ENCODE measurements around the gene CCDC181. TPM values are rescaled to one million over a fixed set of nuclear protein-coding genes. Genes with fewer than 3 reads are reported as not detected.

CCDC181 gene
- polyA plus RNA-seq, 2 of the 4 experiments (the other 2 are of a cell fraction), result 0.26 to 0.35 TPM

DNA sequence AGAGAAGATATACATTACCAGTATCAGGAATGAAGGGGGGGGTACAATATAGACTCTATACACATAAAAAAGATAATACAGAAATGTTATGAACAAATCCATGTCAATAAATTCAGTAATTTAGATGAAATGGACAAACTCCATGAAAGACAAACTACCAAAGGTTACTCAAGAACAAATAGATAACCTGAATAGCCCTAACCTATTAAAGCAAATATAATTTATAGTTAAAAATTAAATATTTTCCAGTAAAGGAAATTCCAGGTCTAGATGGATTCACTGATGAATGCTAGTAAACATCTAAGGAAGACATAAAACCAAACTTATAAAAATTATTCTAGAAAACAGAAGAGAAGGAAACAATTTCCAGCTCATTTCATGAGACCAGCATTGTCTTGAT, 46.1 kb downstream of the CCDC181 start (continued):
- no peak for TF ChIP-seq BCL3 (IDR thresholded peaks at IDR 0.05)

- WGBS (ENCODE audit: missing lambda C conversion rate), result 88% methylated on average over 1 of the region's 1 CpG
- no peak for ATAC-seq
- Histone ChIP-seq H3K4me2 (no peak overlapping the region), H3K4me3 (no peak overlapping the region), H3K27ac (no peak overlapping the region), H3K4me1 (peaks cover 16% of the 10 kb centered on the region; the same call in 2 of the 3 replicates), H3K9me3 (no peaks in the 10 kb centered on the region)
- TF ChIP-seq CHD4 (IDR thresholded peaks at IDR 0.05; ENCODE audit: borderline replicate concordance), result no peak
- ChIA-PET CTCF (interaction anchor here (0.9 kb wide), 1 partner anchor 180 kb away, joined by 3 read pairs; no protein-coding TSS in a partner anchor), POLR2A (no interaction called here)
- DNase-seq (ENCODE audit: low read depth in 1 of 2, low spot score in 1 of 2), result no peak
- no peak for FAIRE-seq
These were observed 55.9 kb downstream of the CCDC181 start for GRCh38 chr1:169371404-169371803.

DNA sequence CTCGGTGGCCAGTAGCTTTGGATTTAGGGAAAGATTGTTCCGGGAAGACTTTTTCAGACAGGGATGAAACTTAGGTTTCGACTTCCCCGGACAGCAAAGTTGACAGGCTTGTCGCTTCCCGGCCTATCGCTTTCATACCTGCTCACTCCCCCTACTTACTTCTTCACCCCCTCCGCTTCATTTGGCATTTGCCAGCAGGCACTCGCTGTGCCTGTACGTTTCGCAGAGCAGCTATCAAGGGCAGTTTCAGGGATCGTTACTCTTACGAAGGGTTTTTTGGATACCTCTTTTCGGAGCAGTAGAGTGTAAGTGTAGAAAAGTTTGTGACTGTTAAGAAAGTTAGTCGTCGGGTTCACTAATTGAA, 58.9 kb downstream of the CCDC181 start:
- ATAC-seq (peak; percentile 15 to 20; a peak in 4 of 6 replicates), FAIRE-seq (no peak), DNase-seq (ENCODE audit: low read depth in 1 of 2, low spot score in 1 of 2) (no peak)
- Histone ChIP-seq H3K9me3 (peaks cover 11% of the 10 kb centered on the region; the same call in 2 of the 3 replicates), H3K27ac (peak overlapping the region; percentile 78 to 88), H3K4me2 (peak overlapping the region; percentile 89), H3K4me3 (peak overlapping the region; percentile 84), H3K4me1 (peaks cover 19% of the 10 kb centered on the region; the same call in 2 of the 3 replicates)
- TF ChIP-seq HES2 (IDR thresholded peaks at IDR 0.05) (no peak), POLR2AphosphoS2 (conservative IDR thresholded peaks at IDR 0.05; ENCODE audit: low read length) (no peak), BCL3 (IDR thresholded peaks at IDR 0.05) (0 out of 3 replicates have a peak, but pooled peaks have one; percentile 2)
- 3% methylated on average over 16 of the region's 16 CpGs for WGBS (ENCODE audit: missing lambda C conversion rate)
- ChIA-PET CTCF (interaction anchor here (1.0 to 2.1 kb wide), 6 partner anchors 20 to 765 kb away, joined by 3 to 7 read pairs (median 4); no protein-coding TSS in a partner anchor), POLR2A (interaction anchor here (0.6 to 1.5 kb wide), 4 partner anchors 32 to 1026 kb away, joined by 3 to 9 read pairs (median 4); partner anchors contain the start of genes ATP1B1 and SLC19A2)

DNA sequence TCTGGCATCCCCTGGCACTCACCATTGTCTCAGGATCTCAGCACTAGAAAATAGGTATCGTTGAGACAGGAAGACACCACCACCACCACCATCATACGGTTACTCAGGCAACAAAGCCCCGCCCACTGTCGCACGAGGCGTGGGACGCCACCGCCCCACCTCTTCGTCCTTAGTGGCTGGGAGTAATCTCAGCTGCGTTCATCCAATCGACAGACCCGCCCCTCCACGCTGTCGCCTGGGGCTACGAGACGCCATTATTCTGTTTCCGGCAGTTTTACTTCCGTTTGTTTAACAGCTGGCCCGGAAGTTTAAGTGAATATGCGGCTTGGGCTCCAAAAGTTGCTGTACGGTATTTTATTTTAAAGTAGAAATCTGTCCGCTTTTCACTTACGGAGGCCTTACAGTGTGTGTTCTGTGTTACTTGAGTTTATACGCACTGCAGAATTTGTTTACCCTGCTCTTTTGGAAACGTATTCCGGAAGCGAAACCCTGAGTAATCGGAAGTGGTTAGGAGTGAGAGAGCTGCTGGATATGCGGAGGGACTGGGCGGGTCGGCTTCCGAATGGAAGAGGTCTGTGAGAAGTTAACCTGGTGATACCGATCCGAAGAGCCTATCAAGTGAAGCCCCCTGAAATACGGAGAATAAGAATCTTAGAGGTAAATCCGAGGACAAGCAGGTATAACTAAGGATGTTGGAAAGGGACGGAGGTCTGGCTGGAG, 59.4 kb downstream of the CCDC181 start, which contains the start of the genes BLZF1 and NME7:
Gene BLZF1 (plus strand): TSS at position 510 of the 720 bp plus-strand sequence. CDS start 1,328 bp downstream, outside the sequence.
Gene NME7 (minus strand): TSS at position 112 of the 720 bp plus-strand sequence. CDS start 87 bp downstream, at position 25.
- 2% methylated on average over 36 of the region's 37 CpGs for WGBS (ENCODE audit: missing lambda C conversion rate)
- DNase-seq (ENCODE audit: low read depth in 1 of 2, low spot score in 1 of 2), result peak; percentile 92 to 97
- ATAC-seq, result peak; percentile 99
- no peak for TF ChIP-seq FOSB (CRISPR knock-in tag; IDR thresholded peaks at IDR 0.05)
- peak; percentile 53 to 56; a peak in 3 of 5 replicates for TF ChIP-seq JUN (IDR thresholded peaks at IDR 0.05)
- peak; percentile 31; the same call in 1 of the 3 replicates for TF ChIP-seq BCL3 (IDR thresholded peaks at IDR 0.05)
- peak; percentile 11 for TF ChIP-seq MAFK (IDR thresholded peaks at IDR 0.05; ENCODE audit: partially characterized antibody)
- TF ChIP-seq GATA3 (IDR thresholded peaks at IDR 0.05; ENCODE audit: borderline replicate concordance), result peak; percentile 21; the same call in 1 of the 2 replicates
- TF ChIP-seq KDM5A (IDR thresholded peaks at IDR 0.05), result no peak
- no peak for TF ChIP-seq KDM1A (IDR thresholded peaks at IDR 0.05; ENCODE audit: low read depth)
- TF ChIP-seq SREBF2 (IDR thresholded peaks at IDR 0.05), result no peak
- peak; percentile 77 for TF ChIP-seq MYC (IDR thresholded peaks at IDR 0.05; ENCODE audit: borderline replicate concordance, low read length)
- TF ChIP-seq POLR2A (IDR thresholded peaks at IDR 0.05; ENCODE audit: low read length), result peak; percentile 40
- TF ChIP-seq, protein P1, sequence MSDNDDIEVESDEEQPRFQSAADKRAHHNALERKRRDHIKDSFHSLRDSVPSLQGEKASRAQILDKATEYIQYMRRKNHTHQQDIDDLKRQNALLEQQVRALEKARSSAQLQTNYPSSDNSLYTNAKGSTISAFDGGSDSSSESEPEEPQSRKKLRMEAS (IDR thresholded peaks at IDR 0.05), result peak; percentile 90
- 0 out of 3 replicates have a peak, but pooled peaks have one; percentile 7 for TF ChIP-seq SMC3 (IDR thresholded peaks at IDR 0.05)
- peak; percentile 55; the same call in 1 of the 2 replicates for TF ChIP-seq PHF8 (IDR thresholded peaks at IDR 0.05; ENCODE audit: borderline replicate concordance, low read depth)
- 0 out of 2 replicates have a peak, but pooled peaks have one; percentile 24 for TF ChIP-seq E2F6 (IDR thresholded peaks at IDR 0.05; ENCODE audit: borderline replicate concordance, low read depth)
- no peak for TF ChIP-seq EHF (CRISPR knock-in tag; IDR thresholded peaks at IDR 0.05)
- ChIA-PET POLR2A (interaction anchor here (0.8 to 1.5 kb wide), 3 partner anchors 33 to 261 kb away, joined by 3 to 9 read pairs (median 4); partner anchors contain the start of genes ATP1B1 and SLC19A2), CTCF (interaction anchor here (1.2 to 2.1 kb wide), 5 partner anchors 19 to 764 kb away, joined by 3 to 7 read pairs (median 5); no protein-coding TSS in a partner anchor)
- Histone ChIP-seq H3K4me2 (peak within 1 kb of the TSS; percentile 89), H3K4me3 (peak within 1 kb of the TSS; percentile 84), H3K9me3 (peaks cover 11% of the 10 kb centered on the region; the same call in 2 of the 3 replicates), H3K4me1 (peaks cover 20% of the 10 kb centered on the region; the same call in 2 of the 3 replicates), H3K27ac (peak within 1 kb of the TSS; percentile 78 to 88)
- peak; percentile 94 for FAIRE-seq
